H1 (cell line): ENCODE results near the gene WASF1. TPM values are rescaled to one million over a fixed set of nuclear protein-coding genes. Genes with fewer than 3 reads are reported as not detected.

Experiments
- CTCF ChIA-PET: fragments of 300-600 bp; sonication (Branson Sonifier 250); formaldehyde crosslinking; loops from one replicate; lab custom pipeline; 2021; ENCODE audit not compliant: partially characterized antibody; lab: Charles Lee
- POLR2A ChIA-PET: fragments of 300-600 bp; sonication (Branson Sonifier 250); formaldehyde crosslinking; loops from one replicate; lab custom pipeline; 2021; ENCODE audit warnings: inconsistent platforms; ENCODE audit not compliant: partially characterized antibody; lab: Charles Lee
- DNase-seq, 2 experiments: peaks; one replicate each; pipeline versions ENCODE4 v3.0.0 to v3.0.0-alpha.2; 2010 to 2022; ENCODE audit warnings: low spot score in 2 of 2, low read depth in 1 of 2, mixed read lengths in 1 of 2
- FAIRE-seq: peaks from 2 replicates; lab custom pipeline; 2011; peaks lifted over from hg19 to GRCh38; lab: Jason Lieb, UNC
- H2AFZ ChIP-seq: 2 replicates; pipeline ENCODE4 v1.8.1; 2012; ENCODE audit warnings: low read length, inconsistent platforms
- H2AK5ac ChIP-seq: 2 replicates; pipeline ENCODE4 v1.6.1; 2013; ENCODE audit warnings: low read depth, low read length
- H2BK120ac ChIP-seq: replicated peaks from 2 replicates; pipeline ENCODE3; 2013; ENCODE audit warnings: low read depth, low read length, inconsistent platforms
- H2BK12ac ChIP-seq: 2 replicates; pipeline ENCODE4 v1.6.1; 2013; ENCODE audit warnings: low read depth, low read length
- H2BK15ac ChIP-seq: 2 replicates; pipeline ENCODE4 v1.6.1; 2013; ENCODE audit warnings: low read length
- H2BK20ac ChIP-seq: 2 replicates; pipeline ENCODE4 v1.6.1; 2013; ENCODE audit warnings: low read length
- H2BK5ac ChIP-seq: 2 replicates; pipeline ENCODE4 v1.6.1; 2013; ENCODE audit warnings: low read depth, low read length
- H3K14ac ChIP-seq: 2 replicates; pipeline ENCODE4 v1.6.1; 2013; ENCODE audit warnings: inconsistent platforms; ENCODE audit not compliant: insufficient read length
- H3K18ac ChIP-seq: 2 replicates; pipeline ENCODE4 v1.6.1; 2013; ENCODE audit warnings: low read length; ENCODE audit errors: extremely low read depth
- H3K23ac ChIP-seq: 2 replicates; pipeline ENCODE4 v1.6.1; 2013; ENCODE audit warnings: inconsistent platforms; ENCODE audit not compliant: insufficient read length
- H3K23me2 ChIP-seq: 2 replicates; pipeline ENCODE4 v1.6.1; 2013; ENCODE audit warnings: low read depth, low read length
- H3K27ac ChIP-seq: 2 replicates; pipeline ENCODE4 v1.6.1; 2011; ENCODE audit warnings: low read depth, low read length, inconsistent platforms
- H3K27me3 ChIP-seq, 4 experiments: replicated peaks in 1 of 4; 1 replicate in 1 of 4; 2 replicates in 3 of 4; pipeline versions ENCODE4 v1.6.1 to v1.8.1; 2011 to 2013; ENCODE audit warnings: low read length in 3 of 4, mild to moderate bottlenecking in 3 of 4, inconsistent platforms in 2 of 4, mixed read lengths in 2 of 4, moderate library complexity in 1 of 4; ENCODE audit not compliant: control insufficient read depth in 3 of 4, insufficient read depth in 3 of 4; ENCODE audit errors: extremely low read depth in 1 of 4
- H3K36me3 ChIP-seq, 4 experiments: 2 replicates each; pipeline versions ENCODE4 v1.6.1 to v1.8.1; 2011 to 2013; ENCODE audit warnings: mild to moderate bottlenecking in 4 of 4, low read length in 3 of 4, moderate library complexity in 2 of 4, control low read depth in 1 of 4, inconsistent platforms in 1 of 4; ENCODE audit not compliant: insufficient read depth in 4 of 4, control insufficient read depth in 2 of 4
- H3K4ac ChIP-seq: replicated peaks from 2 replicates; pipeline ENCODE3; 2013; ENCODE audit warnings: low read length, low read depth, mixed read lengths, inconsistent platforms; ENCODE audit not compliant: insufficient read length
- H3K4me1 ChIP-seq, 4 experiments: replicated peaks in 1 of 4; 1 replicate in 1 of 4; 2 replicates in 3 of 4; pipeline versions ENCODE4 v1.6.1 to v1.8.1; 2011 to 2013; ENCODE audit warnings: low read length in 3 of 4, inconsistent platforms in 2 of 4, mixed read lengths in 1 of 4; ENCODE audit not compliant: insufficient read depth in 4 of 4, control insufficient read depth in 3 of 4
- H3K4me2 ChIP-seq, 2 experiments: 2 replicates each; pipeline versions ENCODE4 v1.6.1 to v1.8.1; 2011 to 2013; ENCODE audit warnings: low read depth in 2 of 2, low read length in 2 of 2, control low read depth in 1 of 2, inconsistent platforms in 1 of 2, mild to moderate bottlenecking in 1 of 2; ENCODE audit not compliant: insufficient read depth in 1 of 2
- H3K4me3 ChIP-seq, 4 experiments: fragments of 200-600, 300-600 bp in 1 of 4; sonication (generic), shearing (Covaris generic), sonication (Bioruptor Twin) in 1 of 4; 2 replicates each; pipeline versions ENCODE4 v1.5.1 to v1.8.1; 2011 to 2016; ENCODE audit warnings: low read length in 4 of 4, low read depth in 3 of 4, control low read depth in 2 of 4, inconsistent platforms in 2 of 4, mild to moderate bottlenecking in 2 of 4, mixed read lengths in 1 of 4, moderate library complexity in 1 of 4; ENCODE audit not compliant: insufficient read depth in 2 of 4; ENCODE audit errors: extremely low read depth in 1 of 4
- H3K56ac ChIP-seq: replicated peaks from 2 replicates; pipeline ENCODE3; 2013; ENCODE audit warnings: low read depth, mild to moderate bottlenecking, mixed read lengths, low read length, inconsistent platforms; ENCODE audit not compliant: insufficient read length
- H3K79me1 ChIP-seq: 2 replicates; pipeline ENCODE4 v1.6.1; 2013; ENCODE audit warnings: low read depth, low read length, control low read depth
- H3K79me2 ChIP-seq, 2 experiments: 2 replicates each; pipeline versions ENCODE4 v1.6.1 to v1.8.1; 2012 to 2013; ENCODE audit warnings: low read length in 2 of 2, mild to moderate bottlenecking in 2 of 2, inconsistent platforms in 1 of 2; ENCODE audit not compliant: insufficient read depth in 2 of 2, control insufficient read depth in 1 of 2
- H3K9ac ChIP-seq, 4 experiments: replicated peaks in 1 of 4; 1 replicate in 1 of 4; 2 replicates in 3 of 4; pipeline versions ENCODE4 v1.6.1 to v1.8.1; 2011 to 2013; ENCODE audit warnings: low read depth in 3 of 4, low read length in 3 of 4, control low read depth in 2 of 4, mild to moderate bottlenecking in 2 of 4, moderate library complexity in 2 of 4, inconsistent platforms in 1 of 4; ENCODE audit errors: extremely low read depth in 1 of 4
- H3K9me3 ChIP-seq, 2 experiments: 2 replicates each; pipeline versions ENCODE4 v1.6.1 to v1.8.1; 2012 to 2013; ENCODE audit warnings: mild to moderate bottlenecking in 2 of 2, moderate library complexity in 2 of 2, control low read depth in 1 of 2, inconsistent platforms in 1 of 2, low read depth in 1 of 2, low read length in 1 of 2, mixed read lengths in 1 of 2; ENCODE audit not compliant: insufficient read depth in 2 of 2
- H4K20me1 ChIP-seq, 2 experiments: replicated peaks in 1 of 2; 2 replicates each; pipeline versions ENCODE3 to v1.8.1; 2011 to 2013; ENCODE audit warnings: inconsistent platforms in 2 of 2, low read length in 2 of 2, mild to moderate bottlenecking in 1 of 2; ENCODE audit not compliant: insufficient read depth in 2 of 2, control insufficient read depth in 1 of 2
- H4K5ac ChIP-seq: 2 replicates; pipeline ENCODE4 v1.6.1; 2013; ENCODE audit warnings: low read length, low read depth, mixed read lengths, inconsistent platforms; ENCODE audit not compliant: insufficient read length
- H4K8ac ChIP-seq: 2 replicates; pipeline ENCODE4 v1.8.0; 2013; ENCODE audit warnings: mild to moderate bottlenecking, moderate library complexity, low read length, inconsistent platforms; ENCODE audit not compliant: insufficient read depth; ENCODE audit errors: extremely low read depth
- H4K91ac ChIP-seq: replicated peaks from 2 replicates; pipeline ENCODE3; 2013; ENCODE audit warnings: low read length, mixed read lengths, inconsistent platforms; ENCODE audit not compliant: insufficient read length
- CTCF ChIP-seq, 3 experiments: IDR thresholded peaks; 1 replicate in 2 of 3; 2 replicates in 1 of 3; pipeline versions ENCODE4 v1.5.1 to v1.6.1; 2011; ENCODE audit warnings: low read length in 3 of 3, mild to moderate bottlenecking in 3 of 3, inconsistent platforms in 2 of 3, low read depth in 1 of 3, moderate library complexity in 1 of 3; ENCODE audit not compliant: insufficient read depth in 1 of 3; ENCODE audit errors: control extremely low read depth in 1 of 3
- POLR2AphosphoS5 ChIP-seq: IDR thresholded peaks from 2 replicates; pipeline ENCODE4 v1.6.1; 2011; ENCODE audit warnings: low read depth, low read length
- polyA plus RNA-seq, 7 experiments: library from polyadenylated mRNA; depleted of rRNA in 3 of 7; stranded (reverse) in 5 of 7; unstranded in 2 of 7; fragments of >200 nt in 5 of 7; fragments of 200-250 nt in 2 of 7; gene quantifications; 1 replicate in 5 of 7; 2 replicates in 1 of 7; 4 replicates in 1 of 7; pipeline versions ENCODE4 v1.2.1 to v1.2.3, GENCODE V29; 2011 to 2013; ENCODE audit warnings: missing spikeins in 2 of 7, mixed read lengths in 2 of 7
- total RNA-seq: library from RNA; stranded (reverse); fragmentation: NEBNext Ultra II Directional; extraction: Animal tissue kit (Norgen Biotek cat#: 25700); gene quantifications from 2 replicates; pipeline ENCODE4 v1.2.1, GENCODE V29; 2021

The WASF1 gene
- total and polyA plus RNA-seq, 2 of the 8 experiments (the other 6 are each of a cell fraction or from before 2014, with no cell fraction given), result 37.6 to 39.9 TPM

GRCh38 chr6:110188791-110189190, 9.3 kb upstream of the WASF1 start:
- Histone ChIP-seq H3K23ac (no peak overlapping the region), H3K36me3 (peaks cover 0 to 8% (median 0%) of the 10 kb centered on the region in 4 experiments; a peak in 3 of 8 replicates), H3K14ac (no peak overlapping the region), H3K4me3 (no peak overlapping the region), H3K56ac (no peak overlapping the region), H3K4ac (no peak overlapping the region), H2BK12ac (no peak overlapping the region), H4K20me1 (no peaks in the 10 kb centered on the region), H3K27ac (no peak overlapping the region), H4K5ac (no peak overlapping the region), H3K79me1 (no peaks in the 10 kb centered on the region; the same call in 1 of the 2 replicates), H4K91ac (no peak overlapping the region), H2BK5ac (no peak overlapping the region), H3K9ac (no peak overlapping the region), H3K27me3 (no peaks in the 10 kb centered on the region), H3K18ac (no peak overlapping the region), H2BK20ac (no peak overlapping the region), H3K4me2 (no peak overlapping the region), H3K9me3 (no peaks in the 10 kb centered on the region), H3K23me2 (no peaks in the 10 kb centered on the region), H2AFZ (no peak overlapping the region), H3K79me2 (peaks cover 4 to 83% of the 10 kb centered on the region in 2 experiments; a peak in 2 of 4 replicates), H4K8ac (no peak overlapping the region), H2BK120ac (no peak overlapping the region), H2BK15ac (no peak overlapping the region), H2AK5ac (no peak overlapping the region), H3K4me1 (no peaks in the 10 kb centered on the region)
- DNase-seq, result no peak
- TF ChIP-seq POLR2AphosphoS5 (no peak), CTCF (IDR thresholded peaks at IDR 0.05; ENCODE audit: control extremely low read depth in 1 of 3, insufficient read depth in 1 of 3, low read depth in 1 of 3, low read length in 3 of 3) (no peak)
- POLR2A ChIA-PET, result interaction anchor here (0.8 kb wide), 1 partner anchor 8 kb away, joined by 3 read pairs; no protein-coding TSS in a partner anchor
- CTCF ChIA-PET, result interaction anchor here (0.6 to 1.5 kb wide), 2 partner anchors 9 to 252 kb away, joined by 3 to 4 read pairs; partner anchors contain the start of gene CDC40
- no peak for FAIRE-seq
